GM19351 (cell line): Measurements from ENCODE around the gene ATP5ME.

ENCODE experiments used
- ATAC-seq: cut with Tn5 transposase; IDR thresholded peaks from one replicate; pipeline ENCODE4 v1.9.1; 2021; ENCODE audit warnings: mild to moderate bottlenecking, moderate library complexity; ENCODE audit not compliant: unreplicated experiment

ATP5ME gene

DNA sequence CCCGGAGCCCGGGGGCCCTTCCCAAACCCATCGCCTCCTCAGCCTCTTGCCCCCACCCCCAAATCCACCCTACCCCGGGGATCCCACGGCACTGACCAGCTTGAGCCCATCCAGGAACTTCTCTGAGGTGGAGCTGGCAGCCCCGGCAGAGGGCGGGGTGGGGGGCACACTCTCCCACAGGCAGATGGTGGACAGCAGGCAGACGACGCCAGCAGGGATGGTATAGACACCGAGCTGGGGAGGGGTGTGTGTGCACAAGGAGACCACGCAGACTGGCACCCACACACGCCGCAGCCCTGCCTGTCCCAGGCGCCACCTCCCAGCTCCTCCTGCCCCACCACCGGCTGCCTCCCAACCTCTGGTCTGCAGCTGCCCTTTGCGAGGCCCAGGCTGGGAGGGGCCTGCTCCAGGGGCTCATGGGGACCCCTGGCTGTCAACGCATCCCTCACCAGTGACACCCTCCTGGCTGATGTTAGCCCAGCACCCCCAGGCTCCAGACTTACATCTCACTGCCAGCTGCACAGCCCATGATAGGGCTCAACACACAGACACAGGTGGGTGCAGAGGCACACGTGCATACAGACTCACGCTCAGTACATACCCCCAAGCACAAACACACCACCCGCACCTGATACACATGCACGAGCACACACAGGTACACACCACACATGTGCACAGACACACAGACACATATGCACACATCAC lies 10.7 kb upstream of the ATP5ME start:
- no peak for ATAC-seq

DNA sequence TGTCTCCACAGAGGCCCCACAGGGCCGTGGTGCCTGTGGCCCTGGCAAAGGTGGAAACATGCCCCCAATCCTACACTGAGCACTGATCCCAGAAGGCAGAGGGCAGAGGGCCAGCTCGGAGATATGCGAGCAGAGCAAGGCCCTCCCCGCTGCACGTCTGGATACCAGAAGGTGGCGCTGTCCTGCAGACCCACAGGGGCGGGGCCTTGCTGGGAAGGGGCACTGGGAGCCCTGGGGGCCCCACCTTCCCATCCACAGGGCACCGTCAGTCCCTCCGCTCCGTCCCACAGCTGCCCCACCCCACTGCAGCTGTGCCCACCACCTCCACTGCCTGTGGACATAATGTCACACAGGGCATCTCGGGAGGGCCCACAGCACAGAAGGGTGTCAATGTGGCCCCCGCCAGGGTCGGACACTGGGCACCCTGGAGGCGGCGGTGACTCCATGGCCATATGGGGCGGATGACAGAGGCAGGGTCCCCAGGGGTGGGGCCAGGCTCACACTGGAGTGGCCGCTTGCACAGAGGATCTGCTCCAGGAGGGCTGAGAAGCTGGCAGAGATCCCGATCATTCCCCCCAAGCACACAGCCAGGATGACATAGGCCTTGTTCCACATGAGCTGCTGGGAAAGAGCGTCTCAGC lies 10.0 kb upstream of the ATP5ME start:
- peak; percentile 40 for ATAC-seq

DNA sequence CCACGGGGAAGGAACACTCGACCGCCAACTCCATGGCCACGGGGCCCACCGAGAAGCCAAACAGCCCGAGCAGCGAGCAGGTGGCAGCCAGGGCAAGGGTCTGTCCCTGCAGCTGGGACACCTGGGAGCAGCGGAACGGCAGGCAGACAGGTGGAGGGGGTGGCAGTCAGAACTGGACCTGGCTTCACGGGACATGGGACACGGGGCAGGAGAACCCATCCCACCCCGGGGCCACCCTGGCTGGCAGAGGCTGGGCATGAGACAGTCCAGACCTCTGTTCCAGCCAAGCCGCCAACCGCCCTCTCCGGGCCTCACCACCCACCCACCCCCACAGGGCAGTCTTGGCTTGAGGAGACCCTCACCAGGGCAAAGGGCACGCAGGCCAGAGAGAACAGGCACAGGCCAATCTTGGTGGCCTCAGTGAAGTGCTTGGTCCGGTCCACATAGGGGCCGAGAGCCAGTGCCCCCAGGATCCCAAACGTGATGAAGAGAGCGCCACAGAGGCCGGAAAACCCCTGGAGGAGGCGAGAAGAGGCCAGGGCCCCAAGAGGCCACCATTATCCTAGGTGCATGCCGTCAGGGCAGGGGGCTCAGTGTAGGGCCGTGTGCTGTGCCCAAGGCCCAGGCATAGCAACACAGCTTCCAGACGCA lies 9.3 kb upstream of the ATP5ME start:
- ATAC-seq = peak; percentile 6

DNA sequence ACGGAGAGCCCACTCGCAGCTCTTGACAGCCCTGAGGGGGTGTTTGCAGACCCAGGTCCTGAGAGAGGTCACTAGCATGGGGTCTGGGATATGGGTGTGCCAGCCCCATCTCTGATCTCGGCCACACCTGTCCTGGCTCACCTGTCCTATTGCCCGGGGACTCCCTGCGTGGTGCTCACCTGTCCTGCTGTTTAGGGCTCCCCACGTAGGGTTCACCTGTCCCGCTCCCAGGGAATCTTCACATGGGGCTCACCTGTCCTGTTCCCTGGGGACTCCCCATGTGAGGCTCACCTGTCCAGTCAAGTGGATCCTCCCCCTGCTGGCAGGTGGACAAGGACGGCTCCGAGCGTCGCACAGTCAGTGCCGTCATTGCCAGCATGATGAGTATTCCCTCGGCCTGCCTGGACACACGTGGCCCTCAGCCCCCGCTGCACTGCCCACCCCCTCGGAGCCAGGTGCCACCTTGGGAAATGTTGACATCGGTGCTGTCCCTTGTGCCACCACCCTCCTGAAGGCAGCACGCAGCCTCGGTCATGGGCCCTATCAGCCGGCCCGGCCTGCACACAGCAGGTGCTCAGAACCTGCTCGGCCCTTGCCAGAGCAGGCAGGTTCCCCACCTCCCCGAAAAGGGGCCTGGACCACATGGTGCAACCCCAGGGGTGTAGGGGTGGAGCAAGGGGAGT lies 8.6 kb upstream of the ATP5ME start:
- no peak for ATAC-seq

DNA sequence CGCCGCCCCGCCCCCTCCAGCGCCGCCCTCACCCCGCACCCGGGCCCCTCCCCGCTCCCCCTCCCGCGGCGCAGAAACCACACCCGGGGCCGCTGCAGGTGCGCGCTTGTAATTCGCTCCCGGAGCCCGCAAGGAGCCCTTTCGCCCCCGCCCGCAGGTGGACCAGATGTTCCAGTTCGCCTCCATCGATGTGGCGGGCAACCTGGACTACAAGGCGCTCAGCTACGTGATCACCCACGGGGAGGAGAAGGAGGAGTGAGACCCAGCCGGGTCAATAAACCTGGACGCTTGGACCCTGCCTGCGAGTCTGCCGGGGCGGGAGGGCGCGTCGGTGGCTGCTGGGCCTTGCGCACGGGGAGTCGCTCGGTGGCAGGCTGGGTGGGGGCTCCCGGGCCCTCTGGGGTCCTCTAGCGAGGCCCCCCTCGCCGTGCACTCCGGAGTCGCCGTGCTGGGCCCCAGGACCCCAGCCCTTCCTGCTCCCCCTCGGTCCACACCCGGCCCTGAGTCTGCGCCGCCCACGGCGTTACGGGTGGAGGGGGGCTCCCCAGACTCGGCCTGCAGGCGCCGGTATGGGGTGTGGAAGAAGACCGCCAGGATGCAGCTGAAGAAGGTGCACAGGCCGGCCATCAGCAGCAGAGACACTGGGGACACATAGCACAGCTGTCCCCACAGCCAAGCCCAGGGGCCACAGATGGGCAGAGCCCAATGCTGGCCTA lies 7.8 kb upstream of the ATP5ME start:
- ATAC-seq = no peak

DNA sequence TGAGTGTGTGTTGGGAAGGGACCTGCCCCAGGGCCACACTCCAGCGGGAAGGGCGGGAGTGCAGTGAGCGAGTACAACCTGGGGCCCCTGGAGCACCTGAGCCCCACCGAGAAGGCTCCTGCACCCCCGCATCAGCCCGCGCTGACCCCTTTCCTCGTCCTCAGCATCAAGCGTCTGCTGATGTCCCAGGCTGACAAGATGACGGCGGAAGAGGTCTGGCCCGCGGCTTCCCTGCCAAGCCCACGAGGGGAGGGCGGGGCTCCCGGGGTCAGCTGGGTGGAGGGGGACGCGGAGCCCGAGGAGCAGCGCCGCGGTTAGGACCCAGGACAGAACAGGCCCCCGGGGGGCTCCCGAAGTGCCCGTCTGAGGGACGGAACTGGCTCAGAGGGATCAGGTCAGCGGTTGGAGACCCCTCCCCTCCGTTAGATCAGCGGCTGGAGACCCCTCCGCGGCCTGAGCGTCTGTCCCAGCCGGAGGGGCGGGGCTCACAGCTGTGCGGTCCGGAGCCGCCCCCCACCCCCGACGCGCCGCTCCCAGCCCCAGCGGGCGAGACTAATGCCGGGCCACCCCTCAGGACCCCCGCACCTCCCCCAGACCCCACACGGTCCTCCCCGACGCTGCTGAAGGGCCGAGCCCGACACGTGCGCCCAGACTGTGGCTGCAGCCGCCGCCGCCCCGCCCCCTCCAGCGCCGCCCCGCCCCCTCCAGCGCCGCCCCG lies 7.0 kb upstream of the ATP5ME start:
- no peak for ATAC-seq

DNA sequence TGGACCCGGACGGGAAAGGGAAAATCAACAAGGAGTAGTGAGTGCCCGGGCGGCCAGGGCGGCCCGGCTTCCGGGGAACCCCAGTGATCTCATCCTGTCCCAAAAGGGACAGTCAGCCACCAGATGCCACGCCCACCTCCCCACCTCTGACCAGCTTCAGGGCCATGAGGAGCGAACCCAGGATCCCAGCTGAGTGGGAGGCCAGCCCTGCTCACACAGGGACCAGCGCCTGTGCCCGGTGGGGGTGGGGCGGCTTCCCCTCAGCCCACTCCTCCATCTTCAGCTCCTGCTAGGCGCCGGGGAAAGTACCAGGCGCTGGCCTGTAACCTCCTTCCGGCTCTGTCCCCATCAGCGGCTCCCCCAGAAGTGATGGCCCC lies 6.5 kb upstream of the ATP5ME start:
- no peak for ATAC-seq

DNA sequence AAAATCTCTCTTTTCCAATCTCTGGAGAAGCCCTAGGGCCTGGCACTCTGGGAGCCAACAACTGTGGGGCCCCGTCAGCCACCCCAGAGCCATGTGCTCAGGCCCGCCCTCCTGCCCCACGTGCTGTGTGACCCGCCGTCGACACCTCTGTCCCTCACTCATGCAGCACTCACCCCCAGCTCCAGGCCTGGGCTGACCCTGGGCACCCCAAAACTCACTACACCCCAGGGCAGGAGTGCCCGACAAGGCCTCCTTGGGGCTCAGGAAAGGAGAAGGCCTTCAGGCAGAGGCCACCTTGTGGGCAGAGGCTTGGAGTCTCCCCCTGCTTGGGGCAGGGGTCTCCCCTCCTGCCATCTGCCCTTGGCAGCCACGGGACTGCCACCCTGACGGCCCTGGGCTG lies 6.0 kb upstream of the ATP5ME start:
- no peak for ATAC-seq

DNA sequence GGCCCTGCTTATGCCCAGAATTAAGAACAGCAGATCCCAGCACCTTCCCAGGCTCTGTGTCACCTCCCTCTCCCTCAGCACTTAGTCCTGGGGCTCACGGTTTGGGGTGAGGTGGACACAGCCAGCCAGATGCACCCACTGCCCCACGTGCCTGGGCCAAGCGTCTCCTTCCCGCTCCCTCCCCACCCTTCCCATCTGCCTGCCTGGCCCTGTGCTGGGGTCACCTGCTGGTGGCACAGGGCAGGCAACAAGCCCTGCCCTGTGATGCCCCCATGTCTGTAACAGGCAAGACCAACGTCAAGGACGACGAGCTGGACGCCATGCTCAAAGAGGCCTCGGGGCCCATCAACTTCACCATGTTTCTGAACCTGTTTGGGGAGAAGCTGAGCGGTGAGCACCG lies 5.6 kb upstream of the ATP5ME start:
- ATAC-seq = no peak

DNA sequence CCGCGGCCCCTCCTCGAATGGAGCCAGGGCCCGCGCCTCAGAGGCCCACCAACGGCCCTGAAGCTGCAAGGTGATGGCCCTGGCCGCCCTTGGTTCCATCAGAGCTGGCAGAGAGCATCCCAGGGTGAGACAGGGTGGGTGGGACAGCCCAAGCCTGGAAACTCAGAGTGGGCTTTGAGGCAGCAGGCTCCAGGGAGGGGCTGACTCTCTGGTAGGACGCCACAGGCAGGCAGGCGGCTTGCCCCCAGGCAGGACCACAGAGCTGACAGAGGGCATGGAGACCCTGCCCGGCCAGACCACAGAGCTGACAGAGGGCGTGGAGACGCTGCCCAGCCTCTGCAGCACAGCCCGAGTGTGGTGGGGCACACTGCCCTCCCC lies 5.0 kb upstream of the ATP5ME start:
- ATAC-seq = no peak

DNA sequence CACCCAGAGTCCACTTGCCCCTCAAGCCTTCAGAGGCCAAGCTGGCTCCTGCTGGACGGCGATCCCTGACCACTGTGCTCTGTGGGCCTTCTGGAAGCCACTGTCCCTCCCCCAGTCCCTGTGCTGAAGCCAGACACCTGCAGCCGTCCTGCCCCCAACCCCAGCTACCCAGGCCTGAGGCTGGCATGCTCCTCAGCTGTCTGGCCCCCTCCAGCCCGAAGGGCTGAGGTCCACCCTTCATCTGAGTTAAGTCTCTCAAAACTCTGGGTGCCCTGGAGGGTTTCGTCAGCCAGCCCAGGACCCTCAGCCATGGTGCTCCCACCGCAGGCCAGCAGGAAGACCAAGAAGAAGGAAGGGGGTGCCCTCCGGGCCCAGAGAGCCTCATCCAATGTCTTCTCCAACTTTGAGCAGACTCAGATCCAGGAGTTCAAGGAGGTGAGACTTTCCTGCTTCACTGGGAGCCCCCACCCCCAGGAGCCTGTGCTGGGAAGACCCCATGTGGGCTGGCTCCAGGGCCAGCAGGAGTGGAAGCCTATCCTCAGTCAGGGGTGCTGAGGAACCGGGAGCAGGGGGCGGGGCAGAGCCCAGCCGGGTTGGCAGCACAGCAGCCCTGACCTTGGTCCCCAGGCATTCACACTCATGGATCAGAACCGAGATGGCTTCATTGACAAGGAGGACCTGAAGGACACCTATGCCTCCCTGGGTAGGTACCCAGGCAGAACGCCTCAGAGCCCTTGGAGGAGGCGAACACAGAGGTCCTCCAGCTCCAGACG lies 4.4 kb upstream of the ATP5ME start:
- no peak for ATAC-seq

DNA sequence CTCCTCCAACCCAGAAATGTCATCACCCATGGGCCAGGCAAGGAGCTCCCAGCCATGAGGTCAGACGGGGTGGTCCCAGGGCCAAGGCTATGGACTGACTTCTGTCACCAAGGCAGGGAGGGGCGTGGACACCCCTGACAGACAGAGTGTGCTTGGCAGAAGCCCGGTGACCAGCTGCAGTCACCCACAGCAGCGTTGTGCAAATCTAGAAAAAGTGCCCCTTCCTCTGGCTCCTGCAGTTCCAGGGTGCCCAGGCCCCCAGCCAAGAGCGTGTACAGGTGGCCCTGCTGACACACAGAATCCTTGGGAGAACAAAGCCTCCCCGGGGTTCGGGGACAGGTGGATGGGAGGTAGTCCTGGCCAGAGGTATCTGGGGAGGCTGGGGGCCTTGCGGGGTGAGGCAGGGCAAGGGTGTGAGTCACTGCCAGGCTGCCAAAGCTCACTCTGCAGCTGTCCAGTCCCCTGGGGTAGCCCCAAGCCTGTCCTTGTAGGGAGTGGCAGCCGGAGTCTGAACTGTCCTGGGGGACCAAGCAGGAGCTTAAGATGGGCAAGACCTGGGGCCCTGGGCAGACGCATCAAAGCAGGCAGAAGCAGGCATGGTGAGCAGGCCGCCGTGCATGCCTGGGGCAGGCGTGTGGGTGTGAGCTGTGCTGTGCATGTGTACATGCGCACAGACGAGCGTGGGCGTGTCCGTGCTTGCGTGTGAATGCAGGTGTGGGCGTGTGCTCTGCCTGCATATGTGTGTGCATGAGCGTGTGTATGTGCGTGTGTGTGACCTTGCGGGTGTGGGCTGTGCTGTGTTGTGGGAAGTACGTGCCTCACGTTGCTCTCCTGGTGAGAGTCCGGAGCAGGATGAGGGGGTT lies 3.6 kb upstream of the ATP5ME start:
- no peak for ATAC-seq

DNA sequence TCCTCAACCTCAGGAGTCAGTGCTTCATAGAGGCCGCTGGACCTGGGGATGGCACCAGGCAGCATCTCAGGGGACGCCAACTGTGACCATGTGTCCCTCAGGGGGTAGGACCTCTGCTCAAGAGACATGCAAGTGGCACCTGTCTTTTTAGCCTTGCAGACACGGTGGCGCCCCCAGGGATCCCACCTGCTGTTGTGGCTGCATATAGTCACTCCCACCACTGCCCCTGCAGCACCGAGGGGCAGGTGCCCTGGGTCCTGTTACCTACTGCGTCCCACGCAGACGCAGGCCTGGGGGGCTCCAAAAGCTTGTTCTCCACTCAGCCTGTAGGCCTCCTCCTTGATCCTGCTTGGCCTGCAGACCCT lies 2.8 kb upstream of the ATP5ME start:
- no peak for ATAC-seq

DNA sequence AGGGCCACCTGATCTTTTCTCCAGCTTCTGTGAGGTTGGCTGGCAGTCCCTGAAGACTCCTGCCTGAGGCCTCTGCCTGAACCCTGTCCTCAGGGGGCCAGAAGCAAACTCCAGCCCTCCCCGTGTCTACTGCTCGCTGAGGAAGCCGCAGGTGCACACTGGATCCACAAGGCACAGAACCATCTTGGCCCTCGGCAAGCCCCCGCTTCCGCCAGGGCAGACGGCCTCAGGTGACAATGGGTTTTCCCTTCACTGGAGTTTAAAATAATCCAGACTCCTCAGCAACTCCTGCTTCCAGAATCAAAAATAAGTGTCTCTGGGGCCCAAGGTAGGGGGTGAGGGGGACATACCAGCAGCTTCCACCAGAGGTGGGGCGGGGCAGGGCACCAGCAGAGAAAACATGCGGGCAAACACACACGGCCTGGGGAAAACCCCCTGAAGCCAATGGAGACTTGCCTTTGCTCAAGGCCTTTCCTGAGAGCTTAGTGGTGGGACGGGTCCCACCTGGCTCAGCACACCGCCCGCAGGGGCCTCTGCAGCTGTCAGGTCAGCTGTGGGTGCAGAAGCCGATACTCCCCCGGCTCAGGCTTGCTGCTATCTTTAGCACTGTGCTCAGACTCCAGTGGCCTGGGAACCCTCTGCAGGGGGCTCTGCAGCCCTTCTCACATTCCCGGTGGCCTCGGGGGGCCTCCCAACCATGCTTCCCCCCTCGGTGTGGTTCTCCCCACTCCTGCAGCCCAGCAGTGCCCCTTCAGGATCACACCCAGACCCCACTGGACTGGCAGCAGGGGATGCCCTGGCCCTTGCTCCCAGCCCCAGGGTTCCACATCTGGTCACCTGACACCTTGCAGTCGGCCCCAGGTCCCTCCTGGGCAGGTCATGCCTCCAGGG lies 2.1 kb upstream of the ATP5ME start:
- ATAC-seq = peak; percentile 32

DNA sequence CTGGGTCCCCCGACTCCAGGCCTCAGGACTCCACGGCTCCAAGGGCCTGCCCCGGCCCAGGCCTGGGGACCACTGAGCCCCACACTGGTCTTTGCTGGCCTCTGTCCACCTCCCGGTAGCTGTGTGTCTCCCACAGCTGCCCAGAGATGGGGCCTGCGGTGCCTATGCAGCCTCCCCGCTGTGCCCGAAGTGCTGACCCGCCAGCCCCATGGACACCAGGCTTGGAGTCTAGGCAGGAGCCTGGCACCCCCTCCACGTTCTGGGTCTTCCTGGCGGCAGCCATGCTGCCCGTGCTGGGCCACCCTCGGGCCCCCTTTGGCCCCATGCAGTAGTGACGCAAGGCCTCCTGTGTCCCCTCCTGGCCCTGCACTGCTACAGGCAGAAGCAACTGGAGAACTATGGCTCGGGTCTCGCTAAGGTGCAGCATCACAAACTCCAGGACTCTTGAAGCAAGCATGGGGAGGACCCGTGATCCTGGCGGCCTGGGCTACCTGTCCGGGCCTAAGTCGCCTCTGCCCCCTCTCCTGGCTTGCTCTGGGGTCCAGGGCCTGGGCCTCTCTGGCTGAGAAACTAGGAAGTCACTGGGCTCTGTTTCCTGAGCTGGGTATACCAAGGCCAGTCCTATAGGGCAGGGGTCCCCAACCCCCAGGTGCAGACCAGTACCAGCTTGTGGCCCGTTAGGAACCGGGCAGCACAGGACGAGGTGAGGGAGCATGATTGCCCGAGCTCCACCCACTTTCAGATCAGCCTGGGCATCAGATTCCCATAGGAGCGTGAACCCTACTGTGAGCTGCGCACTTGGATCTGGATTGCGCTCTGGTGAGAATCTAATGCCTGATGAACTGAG lies 1.2 kb upstream of the ATP5ME start:
- ATAC-seq = no peak

DNA sequence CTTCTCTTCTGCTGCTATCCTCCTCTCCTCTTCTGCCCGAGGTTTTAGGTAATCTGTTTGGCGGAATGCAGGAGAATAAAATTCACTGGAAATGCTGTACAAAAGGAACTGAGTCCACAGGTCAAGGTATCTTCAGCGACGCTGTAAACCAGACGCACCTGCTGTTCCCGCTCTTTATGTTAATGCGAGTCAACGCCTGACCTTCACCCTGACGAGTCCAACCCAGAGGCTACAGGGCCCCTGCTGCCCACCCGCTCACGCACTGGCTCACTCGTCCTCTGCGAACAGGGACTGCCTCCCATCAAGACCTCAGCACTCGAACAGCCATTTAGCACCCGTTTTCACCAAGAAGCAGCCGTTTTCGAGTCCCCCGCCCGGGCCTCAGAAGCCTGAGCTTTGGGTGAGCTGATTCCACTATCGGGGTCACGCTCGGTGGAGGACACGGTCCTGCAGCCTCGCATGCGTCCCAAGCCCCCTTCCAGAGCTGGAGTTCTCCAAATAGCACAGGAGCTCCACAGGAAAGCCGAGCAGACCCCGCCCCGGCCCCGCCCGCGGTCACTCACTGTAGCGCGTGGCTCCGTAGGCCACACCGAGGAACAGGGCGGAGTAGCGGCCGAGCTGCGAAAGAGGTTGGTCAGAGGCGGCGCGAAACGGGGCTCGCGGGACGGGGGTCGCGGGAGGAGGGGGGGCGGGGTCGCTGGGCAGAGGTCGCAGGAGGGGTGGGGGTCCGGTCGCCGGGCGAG lies 556 bp downstream of the ATP5ME start:
- ATAC-seq = no peak
